Activated naive CD4-positive, alpha-beta T cell treated with Interleukin-2 at 50 U/mL for 16 hours (primary cell): ENCODE measurements around the gene ANXA1.

ENCODE experiments used
- DNase-seq: peaks from one replicate; pipeline ENCODE4 v3.0.0-alpha.2; 2020

ANXA1 gene

GRCh38 chr9:73138516-73138915 is 13.1 kb upstream of the ANXA1 start:
- no peak for DNase-seq

GRCh38 chr9:73141282-73141681 is 10.4 kb upstream of the ANXA1 start:
- no peak for DNase-seq

- no peak for DNase-seq
Measured at GRCh38 chr9:73143711-73144328, 7.8 kb upstream of the ANXA1 start.

- DNase-seq, result no peak
Measured at GRCh38 chr9:73146111-73146815, 5.4 kb upstream of the ANXA1 start.

GRCh38 chr9:73148447-73148937 is 3.2 kb upstream of the ANXA1 start:
- no peak for DNase-seq

GRCh38 chr9:73149371-73150067 is 2.1 kb upstream of the ANXA1 start:
- DNase-seq, result no peak

- DNase-seq, result no peak
Measured at GRCh38 chr9:73152543-73152844, 829 bp downstream of the ANXA1 start.

- DNase-seq, result no peak
Measured at GRCh38 chr9:73152953-73153352, 1.3 kb downstream of the ANXA1 start.

- DNase-seq, result no peak
Measured at GRCh38 chr9:73153793-73154227, 2.1 kb downstream of the ANXA1 start.

- DNase-seq, result peak; percentile 16
Measured at GRCh38 chr9:73154271-73154670, 2.6 kb downstream of the ANXA1 start.

GRCh38 chr9:73154722-73155121 is 3.1 kb downstream of the ANXA1 start:
- no peak for DNase-seq

- no peak for DNase-seq
Measured at GRCh38 chr9:73155377-73155776, 3.7 kb downstream of the ANXA1 start.

GRCh38 chr9:73155968-73156864 is 4.6 kb downstream of the ANXA1 start:
- no peak for DNase-seq

- no peak for DNase-seq
Measured at GRCh38 chr9:73156865-73157187, 5.2 kb downstream of the ANXA1 start.

GRCh38 chr9:73157811-73158210 is 6.1 kb downstream of the ANXA1 start:
- DNase-seq, result no peak

- no peak for DNase-seq
Measured at GRCh38 chr9:73158723-73159122, 7.1 kb downstream of the ANXA1 start.

GRCh38 chr9:73160868-73161267 is 9.2 kb downstream of the ANXA1 start:
- no peak for DNase-seq

- DNase-seq, result no peak
Measured at GRCh38 chr9:73162987-73163768, 11.5 kb downstream of the ANXA1 start.

- no peak for DNase-seq
Measured at GRCh38 chr9:73165911-73166310, 14.2 kb downstream of the ANXA1 start.

GRCh38 chr9:73166468-73166867 is 14.8 kb downstream of the ANXA1 start:
- no peak for DNase-seq

GRCh38 chr9:73167614-73168013 is 15.9 kb downstream of the ANXA1 start:
- DNase-seq, result no peak

GRCh38 chr9:73168298-73168934 is 16.8 kb downstream of the ANXA1 start:
- no peak for DNase-seq
